A549 (cell line): Measurements from ENCODE around the gene NDUFAF2.
"Not testable (repeated sequence)": the region's sequence is repeated elsewhere in the genome, so short reads cannot be mapped to it uniquely, and the experiment has no call there.

Source experiments
- CTCF ChIP-seq: fragments of >200 bp; sonication (Bioruptor Twin); formaldehyde crosslinking; IDR thresholded peaks from 3 replicates; pipeline ENCODE4 v1.5.1; 2016
- MAX ChIP-seq: IDR thresholded peaks from 2 replicates; pipeline ENCODE4 v1.6.1; 2012
- RAD21 ChIP-seq, 2 experiments: fragments of >200 bp in 1 of 2; sonication (Bioruptor Twin) in 1 of 2; formaldehyde crosslinking in 1 of 2; IDR thresholded peaks in 1 of 2; conservative IDR thresholded peaks in 1 of 2; 2 replicates in 1 of 2; 3 replicates in 1 of 2; pipeline ENCODE4 v1.6.1; 2012 to 2018; ENCODE audit warnings: inconsistent platforms in 1 of 2
- RCOR1 ChIP-seq: fragments of 150-350 bp; IDR thresholded peaks from 2 replicates; pipeline ENCODE4 v1.6.1; 2014; ENCODE audit warnings: antibody characterized with exemption, low read length, low read depth

- TF ChIP-seq CTCF; MAX; RCOR1; RAD21 (conservative IDR thresholded peaks at IDR 0.05 in 1 of 2, IDR thresholded peaks at IDR 0.05 in 1 of 2): not testable (repeated sequence)
These were observed 242.3 kb downstream of the NDUFAF2 start for GRCh38 chr5:61187352-61187751.
